Subcutaneous adipose tissue (tissue), 4 donors: ENCODE measurements around the gene CD19. TPM values are rescaled to one million over a fixed set of nuclear protein-coding genes. Genes with fewer than 3 reads are reported as not detected.

Experiments used
- total RNA-seq, 4 donors: library from RNA; depleted of rRNA; stranded (reverse); fragments of >200 nt; gene quantifications; one replicate each; pipeline ENCODE4 v1.1.0, GENCODE V29; 2016
- TF ChIP-seq, protein P1 (sequence below): fragments of 450-650 bp; IDR thresholded peaks from one replicate; pipeline ENCODE4 v1.5.1; 2016; ENCODE audit warnings: low read depth, mild to moderate bottlenecking, control low read depth, antibody characterized with exemption, moderate library complexity

CD19 gene
- total RNA-seq, 4 donors from 2014 or later = 0.68 TPM; not detected in 3

DNA sequence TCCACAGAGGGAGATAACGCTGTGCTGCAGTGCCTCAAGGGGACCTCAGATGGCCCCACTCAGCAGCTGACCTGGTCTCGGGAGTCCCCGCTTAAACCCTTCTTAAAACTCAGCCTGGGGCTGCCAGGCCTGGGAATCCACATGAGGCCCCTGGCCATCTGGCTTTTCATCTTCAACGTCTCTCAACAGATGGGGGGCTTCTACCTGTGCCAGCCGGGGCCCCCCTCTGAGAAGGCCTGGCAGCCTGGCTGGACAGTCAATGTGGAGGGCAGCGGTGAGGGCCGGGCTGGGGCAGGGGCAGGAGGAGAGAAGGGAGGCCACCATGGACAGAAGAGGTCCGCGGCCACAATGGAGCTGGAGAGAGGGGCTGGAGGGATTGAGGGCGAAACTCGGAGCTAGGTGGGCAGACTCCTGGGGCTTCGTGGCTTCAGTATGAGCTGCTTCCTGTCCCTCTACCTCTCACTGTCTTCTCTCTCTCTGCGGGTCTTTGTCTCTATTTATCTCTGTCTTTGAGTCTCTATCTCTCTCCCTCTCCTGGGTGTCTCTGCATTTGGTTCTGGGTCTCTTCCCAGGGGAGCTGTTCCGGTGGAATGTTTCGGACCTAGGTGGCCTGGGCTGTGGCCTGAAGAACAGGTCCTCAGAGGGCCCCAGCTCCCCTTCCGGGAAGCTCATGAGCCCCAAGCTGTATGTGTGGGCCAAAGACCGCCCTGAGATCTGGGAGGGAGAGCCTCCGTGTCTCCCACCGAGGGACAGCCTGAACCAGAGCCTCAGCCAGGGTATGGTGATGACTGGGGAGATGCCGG is 769 bp downstream of the CD19 start:
- TF ChIP-seq, protein P1, sequence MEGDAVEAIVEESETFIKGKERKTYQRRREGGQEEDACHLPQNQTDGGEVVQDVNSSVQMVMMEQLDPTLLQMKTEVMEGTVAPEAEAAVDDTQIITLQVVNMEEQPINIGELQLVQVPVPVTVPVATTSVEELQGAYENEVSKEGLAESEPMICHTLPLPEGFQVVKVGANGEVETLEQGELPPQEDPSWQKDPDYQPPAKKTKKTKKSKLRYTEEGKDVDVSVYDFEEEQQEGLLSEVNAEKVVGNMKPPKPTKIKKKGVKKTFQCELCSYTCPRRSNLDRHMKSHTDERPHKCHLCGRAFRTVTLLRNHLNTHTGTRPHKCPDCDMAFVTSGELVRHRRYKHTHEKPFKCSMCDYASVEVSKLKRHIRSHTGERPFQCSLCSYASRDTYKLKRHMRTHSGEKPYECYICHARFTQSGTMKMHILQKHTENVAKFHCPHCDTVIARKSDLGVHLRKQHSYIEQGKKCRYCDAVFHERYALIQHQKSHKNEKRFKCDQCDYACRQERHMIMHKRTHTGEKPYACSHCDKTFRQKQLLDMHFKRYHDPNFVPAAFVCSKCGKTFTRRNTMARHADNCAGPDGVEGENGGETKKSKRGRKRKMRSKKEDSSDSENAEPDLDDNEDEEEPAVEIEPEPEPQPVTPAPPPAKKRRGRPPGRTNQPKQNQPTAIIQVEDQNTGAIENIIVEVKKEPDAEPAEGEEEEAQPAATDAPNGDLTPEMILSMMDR = no peak

DNA sequence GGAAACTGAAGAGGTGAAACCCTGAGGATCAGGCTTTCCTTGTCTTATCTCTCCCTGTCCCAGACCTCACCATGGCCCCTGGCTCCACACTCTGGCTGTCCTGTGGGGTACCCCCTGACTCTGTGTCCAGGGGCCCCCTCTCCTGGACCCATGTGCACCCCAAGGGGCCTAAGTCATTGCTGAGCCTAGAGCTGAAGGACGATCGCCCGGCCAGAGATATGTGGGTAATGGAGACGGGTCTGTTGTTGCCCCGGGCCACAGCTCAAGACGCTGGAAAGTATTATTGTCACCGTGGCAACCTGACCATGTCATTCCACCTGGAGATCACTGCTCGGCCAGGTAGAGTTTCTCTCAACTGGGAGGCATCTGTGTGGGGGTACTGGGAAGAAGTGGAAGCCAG is 1.4 kb downstream of the CD19 start:
- TF ChIP-seq, protein P1 = no peak

DNA sequence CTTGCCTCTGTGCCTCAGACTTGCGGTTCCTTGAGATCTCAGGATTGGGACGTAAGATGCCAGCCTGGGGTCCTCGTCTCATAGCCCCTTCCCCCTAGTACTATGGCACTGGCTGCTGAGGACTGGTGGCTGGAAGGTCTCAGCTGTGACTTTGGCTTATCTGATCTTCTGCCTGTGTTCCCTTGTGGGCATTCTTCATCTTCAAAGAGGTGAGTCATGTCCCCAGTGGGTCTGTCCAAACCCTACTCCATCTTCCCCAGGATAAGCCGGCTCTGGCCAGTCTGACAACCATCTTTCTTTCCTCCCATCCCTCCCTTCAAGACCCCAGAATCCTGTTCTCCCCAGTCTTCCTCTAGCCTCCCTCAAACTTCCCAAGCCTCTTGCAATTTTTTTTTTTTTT is 3.6 kb downstream of the CD19 start:
- TF ChIP-seq, protein P1 = no peak

DNA sequence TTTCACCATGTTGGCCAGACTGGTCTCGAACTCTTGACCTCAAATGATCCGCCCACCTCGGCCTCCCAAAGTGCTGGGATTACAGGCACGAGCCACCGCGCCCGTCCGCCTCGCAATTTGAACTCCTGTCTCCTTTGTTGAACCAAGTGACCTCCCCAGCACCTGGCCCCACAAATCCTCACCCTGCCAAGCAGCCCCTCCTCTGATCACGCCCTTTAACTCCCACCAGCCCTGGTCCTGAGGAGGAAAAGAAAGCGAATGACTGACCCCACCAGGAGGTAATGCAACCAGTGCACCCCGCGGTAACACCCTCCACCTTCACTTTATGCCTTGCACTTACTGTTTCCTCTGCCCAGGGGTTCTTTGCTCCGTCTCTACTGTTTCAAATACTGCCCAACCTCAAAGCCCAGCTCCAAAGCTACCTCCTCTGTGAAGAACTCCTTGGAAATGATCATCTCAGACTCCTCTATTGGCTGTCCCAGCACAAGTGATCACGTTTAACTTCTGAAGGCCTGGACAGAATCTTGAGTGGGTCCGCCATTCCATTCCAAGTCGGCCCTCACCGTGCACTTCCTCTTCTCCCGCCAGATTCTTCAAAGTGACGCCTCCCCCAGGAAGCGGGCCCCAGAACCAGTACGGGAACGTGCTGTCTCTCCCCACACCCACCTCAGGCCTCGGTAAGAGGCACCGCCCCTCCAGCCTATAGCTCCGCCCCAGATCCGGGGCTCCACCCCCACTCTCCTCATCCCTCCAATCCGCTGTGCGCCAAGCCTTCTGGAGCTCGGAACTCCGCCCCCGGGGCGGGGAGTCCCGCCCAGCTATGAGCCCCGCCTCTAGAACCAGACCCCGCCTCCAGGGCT is 4.4 kb downstream of the CD19 start:
- TF ChIP-seq, protein P1 = no peak

DNA sequence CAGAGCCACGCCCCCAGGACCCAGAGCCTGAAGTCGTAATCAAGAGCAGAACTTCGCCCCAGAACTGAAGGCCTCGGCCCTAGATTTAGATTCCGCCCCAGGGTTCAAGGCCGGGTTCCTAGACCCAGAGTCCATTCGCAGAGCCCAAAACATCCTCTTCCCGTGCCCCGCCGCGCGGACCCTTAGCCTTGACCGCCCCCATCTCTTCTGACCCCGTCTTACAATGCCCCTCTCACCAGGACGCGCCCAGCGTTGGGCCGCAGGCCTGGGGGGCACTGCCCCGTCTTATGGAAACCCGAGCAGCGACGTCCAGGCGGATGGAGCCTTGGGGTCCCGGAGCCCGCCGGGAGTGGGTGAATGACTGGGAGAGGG is 5.0 kb downstream of the CD19 start:
- TF ChIP-seq, protein P1 = no peak

DNA sequence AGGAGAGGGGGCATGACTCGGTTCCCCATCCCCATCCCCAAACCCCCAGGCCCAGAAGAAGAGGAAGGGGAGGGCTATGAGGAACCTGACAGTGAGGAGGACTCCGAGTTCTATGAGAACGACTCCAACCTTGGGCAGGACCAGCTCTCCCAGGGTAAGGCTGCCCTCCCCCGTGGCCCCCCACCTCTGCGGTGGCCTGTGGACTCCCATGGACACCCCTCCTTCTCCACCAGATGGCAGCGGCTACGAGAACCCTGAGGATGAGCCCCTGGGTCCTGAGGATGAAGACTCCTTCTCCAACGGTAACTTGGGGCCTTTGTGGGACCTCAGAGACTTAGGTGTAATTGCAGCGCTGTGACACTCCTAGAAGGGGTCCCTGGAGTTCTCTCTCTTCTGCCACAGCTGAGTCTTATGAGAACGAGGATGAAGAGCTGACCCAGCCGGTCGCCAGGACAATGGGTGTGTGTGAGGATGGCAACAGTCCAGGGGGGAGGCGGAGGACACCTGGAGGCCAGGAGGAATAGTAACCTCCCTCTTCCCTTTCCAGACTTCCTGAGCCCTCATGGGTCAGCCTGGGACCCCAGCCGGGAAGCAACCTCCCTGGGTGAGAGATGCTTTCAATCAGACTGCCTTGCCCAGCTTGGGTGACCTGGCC is 5.6 kb downstream of the CD19 start:
- TF ChIP-seq, protein P1 = no peak

DNA sequence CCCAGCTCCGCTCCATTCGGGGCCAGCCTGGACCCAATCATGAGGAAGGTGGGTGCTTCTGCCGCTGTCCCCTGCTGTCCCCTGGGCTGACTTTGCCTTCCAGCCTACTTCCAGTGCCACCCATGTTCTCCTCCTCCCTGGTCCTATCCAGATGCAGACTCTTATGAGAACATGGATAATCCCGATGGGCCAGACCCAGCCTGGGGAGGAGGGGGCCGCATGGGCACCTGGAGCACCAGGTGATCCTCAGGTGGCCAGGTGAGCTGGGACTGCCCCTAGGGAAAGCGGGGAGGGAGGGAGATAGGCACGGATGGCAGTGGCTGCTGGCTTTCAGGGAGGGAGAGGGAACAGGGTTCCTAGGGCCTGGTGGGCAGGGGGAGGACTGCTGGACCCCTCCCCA is 7.0 kb downstream of the CD19 start:
- TF ChIP-seq, protein P1 = no peak
